GM12801 (cell line): ENCODE results near the gene NPAS3.

Experiments
- CTCF ChIP-seq: IDR thresholded peaks from one replicate; pipeline ENCODE4 v1.5.1; 2011; ENCODE audit warnings: control low read depth; ENCODE audit not compliant: insufficient read length; ENCODE audit errors: extremely low read depth

The NPAS3 gene

GRCh38 chr14:33350366-33350990 is 411.8 kb downstream of the NPAS3 start:
- no peak for TF ChIP-seq CTCF

- no peak for TF ChIP-seq CTCF
These were observed 414.1 kb downstream of the NPAS3 start for GRCh38 chr14:33352821-33353220.

GRCh38 chr14:33356181-33356580 is 417.5 kb downstream of the NPAS3 start:
- no peak for TF ChIP-seq CTCF

- no peak for TF ChIP-seq CTCF
These were observed 418.7 kb downstream of the NPAS3 start for GRCh38 chr14:33357225-33358010.

- TF ChIP-seq CTCF: no peak
These were observed 420.7 kb downstream of the NPAS3 start for GRCh38 chr14:33359288-33359881.

- no peak for TF ChIP-seq CTCF
These were observed 424.3 kb downstream of the NPAS3 start for GRCh38 chr14:33362934-33363333.

GRCh38 chr14:33363682-33364081 is 425.0 kb downstream of the NPAS3 start:
- TF ChIP-seq CTCF: no peak
